Measurements from ENCODE around the gene PYCR2. TPM values are rescaled to one million over a fixed set of nuclear protein-coding genes. Genes with fewer than 3 reads are reported as not detected.

The PYCR2 gene
- polyA plus RNA-seq, 1 donor from 2014 or later, result 51.5 TPM

GRCh38 chr1:225881081-225881958 is 42.7 kb downstream of the PYCR2 start:
- H3K27ac ChIP-seq (ENCODE audit: low read length), result no peak overlapping the region
- H3K4me2 ChIP-seq (ENCODE audit: low read length), result no peak overlapping the region
- H3K9ac ChIP-seq (ENCODE audit: low read length), result no peak overlapping the region
- H3K9me2 ChIP-seq (ENCODE audit: insufficient read depth, low read length), result no peaks in the 10 kb centered on the region
- H2AFZ ChIP-seq (ENCODE audit: low read depth, low read length), result no peak overlapping the region
- H3K27me3 ChIP-seq (ENCODE audit: insufficient read depth, low read depth, low read length), result peaks cover 37% of the 10 kb centered on the region
- no peaks in the 10 kb centered on the region for H3K9me3 ChIP-seq (ENCODE audit: low read length)
- no peaks in the 10 kb centered on the region for H3K79me2 ChIP-seq (replicated peaks; ENCODE audit: insufficient read depth, low read length)
- TF ChIP-seq MXI1 (conservative IDR thresholded peaks at IDR 0.05; ENCODE audit: poor library complexity, severe bottlenecking) (no peak), SMC3 (conservative IDR thresholded peaks at IDR 0.05; ENCODE audit: poor library complexity) (no peak), POLR2AphosphoS5 (IDR thresholded peaks at IDR 0.05) (no peak), EZH2 (IDR thresholded peaks at IDR 0.05; ENCODE audit: borderline replicate concordance, insufficient read depth, low read length, poor library complexity, severe bottlenecking) (no peak), EP300 (conservative IDR thresholded peaks at IDR 0.05; ENCODE audit: poor library complexity, severe bottlenecking) (no peak), CTCF (IDR thresholded peaks at IDR 0.05; ENCODE audit: poor library complexity, severe bottlenecking) (no peak), TAF1 (IDR thresholded peaks at IDR 0.05; ENCODE audit: low read depth) (no peak), RAD21 (conservative IDR thresholded peaks at IDR 0.05) (no peak), REST (IDR thresholded peaks at IDR 0.05; ENCODE audit: borderline replicate concordance) (no peak)
- H3F3A ChIP-seq (ENCODE audit: insufficient read depth, low read length, poor library complexity, severe bottlenecking), result no peaks in the 10 kb centered on the region
- no peaks in the 10 kb centered on the region for H4K20me1 ChIP-seq (ENCODE audit: insufficient read depth)
- no peaks in the 10 kb centered on the region for H3K36me3 ChIP-seq (ENCODE audit: insufficient read depth, low read length)
- peak overlapping the region; percentile 61 for H3K4me3 ChIP-seq (ENCODE audit: low read length)

GRCh38 chr1:225880636-225881035 is 43.4 kb downstream of the PYCR2 start:
- H3K9ac ChIP-seq (ENCODE audit: low read length), result no peak overlapping the region
- no peak overlapping the region for H3K4me3 ChIP-seq (ENCODE audit: low read length)
- no peak overlapping the region for H3K4me2 ChIP-seq (ENCODE audit: low read length)
- H3F3A ChIP-seq (ENCODE audit: insufficient read depth, low read length, poor library complexity, severe bottlenecking), result no peaks in the 10 kb centered on the region
- no peak for TF ChIP-seq POLR2AphosphoS5 (IDR thresholded peaks at IDR 0.05)
- TF ChIP-seq EZH2 (IDR thresholded peaks at IDR 0.05; ENCODE audit: borderline replicate concordance, insufficient read depth, low read length, poor library complexity, severe bottlenecking), result no peak
- TF ChIP-seq CTCF (IDR thresholded peaks at IDR 0.05; ENCODE audit: poor library complexity, severe bottlenecking), result no peak
- TF ChIP-seq REST (IDR thresholded peaks at IDR 0.05; ENCODE audit: borderline replicate concordance), result no peak
- no peak for TF ChIP-seq EP300 (conservative IDR thresholded peaks at IDR 0.05; ENCODE audit: poor library complexity, severe bottlenecking)
- TF ChIP-seq RAD21 (conservative IDR thresholded peaks at IDR 0.05), result no peak
- no peak for TF ChIP-seq SMC3 (conservative IDR thresholded peaks at IDR 0.05; ENCODE audit: poor library complexity)
- no peak for TF ChIP-seq TAF1 (IDR thresholded peaks at IDR 0.05; ENCODE audit: low read depth)
- TF ChIP-seq MXI1 (conservative IDR thresholded peaks at IDR 0.05; ENCODE audit: poor library complexity, severe bottlenecking), result no peak
- no peak overlapping the region for H3K27ac ChIP-seq (ENCODE audit: low read length)
- H3K9me3 ChIP-seq (ENCODE audit: low read length), result no peaks in the 10 kb centered on the region
- no peak overlapping the region for H2AFZ ChIP-seq (ENCODE audit: low read depth, low read length)
- H3K79me2 ChIP-seq (replicated peaks; ENCODE audit: insufficient read depth, low read length), result no peaks in the 10 kb centered on the region
- H3K9me2 ChIP-seq (ENCODE audit: insufficient read depth, low read length), result no peaks in the 10 kb centered on the region
- no peaks in the 10 kb centered on the region for H3K36me3 ChIP-seq (ENCODE audit: insufficient read depth, low read length)
- H4K20me1 ChIP-seq (ENCODE audit: insufficient read depth), result no peaks in the 10 kb centered on the region
- H3K27me3 ChIP-seq (ENCODE audit: insufficient read depth, low read depth, low read length), result peaks cover 37% of the 10 kb centered on the region

All from neural cell (in vitro differentiated cells).